OCI-LY7 (cell line): ENCODE results near the gene FTO.

Experiments used
- CTCF ChIP-seq: fragments of 200-600 bp; sonication (generic); conservative IDR thresholded peaks from 2 replicates; pipeline ENCODE4 v1.5.1; 2014; ENCODE audit warnings: mild to moderate bottlenecking, antibody characterized with exemption, low read length, moderate library complexity, mixed read lengths
- EZH2phosphoT487 ChIP-seq: fragments of 200-600 bp; sonication (generic); IDR thresholded peaks from 2 replicates; pipeline ENCODE4 v1.6.1; 2018; ENCODE audit warnings: low read depth, borderline replicate concordance, mild to moderate bottlenecking, mixed run types, antibody characterized with exemption, low read length, moderate library complexity, mixed read lengths

- TF ChIP-seq CTCF (no peak), EZH2phosphoT487 (no peak)
These were observed 425.9 kb downstream of the FTO start for GRCh38 chr16:54129810-54130209.
